SU-DHL-6 (cell line): ENCODE data around the gene RPL41.
"Not testable (repeated sequence)": the region's sequence is repeated elsewhere in the genome, so short reads cannot be mapped to it uniquely, and the experiment has no call there.

Experiments
- H2AFZ ChIP-seq: fragments of 200-600 bp; sonication (generic); 2 replicates; pipeline ENCODE4 v1.6.1; 2014; ENCODE audit warnings: low read depth, mild to moderate bottlenecking, moderate library complexity, mixed read lengths, antibody characterized with exemption, low read length; ENCODE audit not compliant: severe bottlenecking
- H3F3A ChIP-seq: fragments of 200-600 bp; shearing (Covaris generic); 2 replicates; pipeline ENCODE4 v1.6.0; 2016; ENCODE audit warnings: antibody characterized with exemption, mild to moderate bottlenecking; ENCODE audit not compliant: insufficient read depth
- H3K27ac ChIP-seq: fragments of 200-600 bp; sonication (generic); 2 replicates; pipeline ENCODE4 v1.5.1; 2016; ENCODE audit warnings: low read depth, mild to moderate bottlenecking, low read length, moderate library complexity, mixed read lengths
- H3K27me3 ChIP-seq: fragments of 200-600 bp; sonication (generic), shearing (Covaris generic); 2 replicates; pipeline ENCODE4 v1.6.0; 2014; ENCODE audit warnings: mild to moderate bottlenecking, low read length
- H3K36me3 ChIP-seq: fragments of 200-600 bp; sonication (generic); 2 replicates; pipeline ENCODE4 v1.6.1; 2014; ENCODE audit warnings: mild to moderate bottlenecking, low read length, mixed read lengths
- H3K4me2 ChIP-seq: fragments of 300-600, 200-600 bp; shearing (Covaris generic), sonication (generic); 2 replicates; pipeline ENCODE4 v1.6.0; 2014; ENCODE audit warnings: low read length, low read depth, mild to moderate bottlenecking; ENCODE audit not compliant: poor library complexity, severe bottlenecking
- H3K4me3 ChIP-seq: fragments of 200-600 bp; sonication (generic); 2 replicates; pipeline ENCODE4 v1.5.1; 2014; ENCODE audit warnings: antibody characterized with exemption, low read length, mild to moderate bottlenecking, mixed read lengths; ENCODE audit not compliant: insufficient read depth, poor library complexity, severe bottlenecking
- H3K79me2 ChIP-seq: fragments of 200-600 bp; sonication (generic); 2 replicates; pipeline ENCODE4 v1.6.1; 2014; ENCODE audit warnings: mild to moderate bottlenecking, low read length, moderate library complexity; ENCODE audit not compliant: insufficient read depth
- H3K9ac ChIP-seq: fragments of 200-600 bp; sonication (generic); 2 replicates; pipeline ENCODE4 v1.7.0; 2014; ENCODE audit warnings: mild to moderate bottlenecking, low read length
- H3K9me2 ChIP-seq: fragments of 200-600 bp; sonication (generic); replicated peaks from 2 replicates; pipeline ENCODE4 v1.6.1; 2014; ENCODE audit warnings: low read length; ENCODE audit not compliant: insufficient read depth
- H3K9me3 ChIP-seq: fragments of 200-600 bp; sonication (generic); 2 replicates; pipeline ENCODE4 v1.6.1; 2014; ENCODE audit warnings: low read length, mixed read lengths; ENCODE audit not compliant: insufficient read depth
- H4K20me1 ChIP-seq: fragments of 200-600 bp; sonication (generic); 2 replicates; pipeline ENCODE4 v1.6.1; 2014; ENCODE audit warnings: low read depth, mild to moderate bottlenecking, antibody characterized with exemption, low read length, moderate library complexity, mixed read lengths
- CTCF ChIP-seq: fragments of 200-600 bp; sonication (generic); IDR thresholded peaks from one replicate; pipeline ENCODE4 v1.5.1; 2017; ENCODE audit warnings: antibody characterized with exemption, mild to moderate bottlenecking, low read length, moderate library complexity; ENCODE audit not compliant: insufficient read depth, poor library complexity, severe bottlenecking
- EZH2phosphoT487 ChIP-seq: fragments of 200-600 bp; sonication (generic), shearing (Covaris generic); conservative IDR thresholded peaks from 2 replicates; pipeline ENCODE4 v1.6.1; 2018; ENCODE audit warnings: mild to moderate bottlenecking, antibody characterized with exemption, low read length, moderate library complexity, mixed read lengths

RPL41 gene

GRCh38 chr12:56110571-56110970, 5.9 kb upstream of the RPL41 start:
- no peak overlapping the region for H3K4me2 ChIP-seq
- no peaks in the 10 kb centered on the region for H3K9me3 ChIP-seq
- H3K79me2 ChIP-seq = peaks cover 28% of the 10 kb centered on the region
- peaks cover 63% of the 10 kb centered on the region for H3F3A ChIP-seq
- no peak overlapping the region for H3K9ac ChIP-seq
- H3K27ac ChIP-seq = no peak overlapping the region
- H2AFZ ChIP-seq = no peak overlapping the region
- no peak for TF ChIP-seq EZH2phosphoT487
- TF ChIP-seq CTCF = no peak
- no peak overlapping the region for H3K4me3 ChIP-seq
- no peaks in the 10 kb centered on the region for H3K9me2 ChIP-seq
- peaks cover 9% of the 10 kb centered on the region; the same call in 1 of the 2 replicates for H4K20me1 ChIP-seq
- no peaks in the 10 kb centered on the region for H3K27me3 ChIP-seq
- peaks cover 33% of the 10 kb centered on the region for H3K36me3 ChIP-seq

GRCh38 chr12:56114084-56114483, 2.3 kb upstream of the RPL41 start:
- H3K27ac ChIP-seq = peak overlapping the region; percentile 11
- no peak overlapping the region for H2AFZ ChIP-seq

GRCh38 chr12:56115329-56115728, 1.1 kb upstream of the RPL41 start:
- no peaks in the 10 kb centered on the region for H3K9me3 ChIP-seq
- no peaks in the 10 kb centered on the region for H4K20me1 ChIP-seq
- H3K36me3 ChIP-seq = peaks cover 16% of the 10 kb centered on the region
- peak overlapping the region; percentile 91 for H3K27ac ChIP-seq
- no peak overlapping the region for H2AFZ ChIP-seq
- no peaks in the 10 kb centered on the region for H3K27me3 ChIP-seq
- H3K9ac ChIP-seq = peak overlapping the region; percentile 85
- H3K9me2 ChIP-seq = no peaks in the 10 kb centered on the region
- H3K79me2 ChIP-seq = peaks cover 21% of the 10 kb centered on the region
- peaks cover 75% of the 10 kb centered on the region for H3F3A ChIP-seq
- TF ChIP-seq EZH2phosphoT487 (no peak), CTCF (no peak)
- peak overlapping the region; percentile 89 for H3K4me3 ChIP-seq
- peak overlapping the region; percentile 86 for H3K4me2 ChIP-seq

More at GRCh38 chr12:56114084-56114483, 2.3 kb upstream of the RPL41 start:
- Histone ChIP-seq H3K36me3 (peaks cover 17% of the 10 kb centered on the region), H3K4me2 (no peak overlapping the region), H3K79me2 (peaks cover 16% of the 10 kb centered on the region), H3F3A (peaks cover 79% of the 10 kb centered on the region), H3K9me3 (no peaks in the 10 kb centered on the region), H4K20me1 (no peaks in the 10 kb centered on the region), H3K9ac (no peak overlapping the region), H3K4me3 (no peak overlapping the region), H3K9me2 (no peaks in the 10 kb centered on the region), H3K27me3 (no peaks in the 10 kb centered on the region)
- no peak for TF ChIP-seq CTCF
- no peak for TF ChIP-seq EZH2phosphoT487

GRCh38 chr12:56117082-56117706, 761 bp downstream of the RPL41 start:
- not testable (repeated sequence) for H3K36me3 ChIP-seq
- H3K27ac ChIP-seq = peak overlapping the region; percentile 91

More at GRCh38 chr12:56117082-56117706, 761 bp downstream of the RPL41 start:
- Histone ChIP-seq H3K4me2 (peak overlapping the region; percentile 86), H3K79me2 (peaks cover 21% of the 10 kb centered on the region), H3F3A (peaks cover 60% of the 10 kb centered on the region), H3K9ac (peak overlapping the region; percentile 85), H3K4me3 (peak overlapping the region; percentile 89)
- not testable (repeated sequence) for H3K9me3 ChIP-seq, H3K27me3 ChIP-seq, H4K20me1 ChIP-seq, H2AFZ ChIP-seq, H3K9me2 ChIP-seq
